WI38 (cell line): ENCODE data around the gene TRPT1.
A peak's percentile ranks its signal among the peaks of the same experiment; 100 is the strongest.

Experiments
- H3K4me3 ChIP-seq: 2 replicates; pipeline ENCODE4 v1.5.1; 2011; ENCODE audit warnings: low read depth, mild to moderate bottlenecking, control low read depth, low read length
- CTCF ChIP-seq: IDR thresholded peaks from 2 replicates; pipeline ENCODE4 v1.5.1; 2012; ENCODE audit warnings: low read depth, mild to moderate bottlenecking, control low read depth, low read length

The TRPT1 gene

GRCh38 chr11:64255135-64256128 lies 29.4 kb upstream of the TRPT1 start:
- TF ChIP-seq CTCF = no peak
- no peak overlapping the region for H3K4me3 ChIP-seq

GRCh38 chr11:64254326-64254725 lies 28.3 kb upstream of the TRPT1 start:
- no peak for TF ChIP-seq CTCF
- H3K4me3 ChIP-seq = no peak overlapping the region

- no peak for TF ChIP-seq CTCF
- no peak overlapping the region for H3K4me3 ChIP-seq
Measured at GRCh38 chr11:64253481-64253880, 27.5 kb upstream of the TRPT1 start.

GRCh38 chr11:64253043-64253442 lies 27.1 kb upstream of the TRPT1 start:
- peak overlapping the region; percentile 87 for H3K4me3 ChIP-seq
- TF ChIP-seq CTCF = no peak

GRCh38 chr11:64252003-64252872 lies 26.3 kb upstream of the TRPT1 start:
- H3K4me3 ChIP-seq = peak overlapping the region; percentile 87
- peak; percentile 54 for TF ChIP-seq CTCF

GRCh38 chr11:64251753-64252002 lies 25.7 kb upstream of the TRPT1 start:
- no peak for TF ChIP-seq CTCF
- H3K4me3 ChIP-seq = peak overlapping the region; percentile 87
